Measurements from ENCODE around the gene C1orf122. TPM values are rescaled to one million over a fixed set of nuclear protein-coding genes. Genes with fewer than 3 reads are reported as not detected.

C1orf122 gene
- total RNA-seq, 3 donors from 2014 or later, result 54.0 to 59.2 (median 56.3) TPM

DNA sequence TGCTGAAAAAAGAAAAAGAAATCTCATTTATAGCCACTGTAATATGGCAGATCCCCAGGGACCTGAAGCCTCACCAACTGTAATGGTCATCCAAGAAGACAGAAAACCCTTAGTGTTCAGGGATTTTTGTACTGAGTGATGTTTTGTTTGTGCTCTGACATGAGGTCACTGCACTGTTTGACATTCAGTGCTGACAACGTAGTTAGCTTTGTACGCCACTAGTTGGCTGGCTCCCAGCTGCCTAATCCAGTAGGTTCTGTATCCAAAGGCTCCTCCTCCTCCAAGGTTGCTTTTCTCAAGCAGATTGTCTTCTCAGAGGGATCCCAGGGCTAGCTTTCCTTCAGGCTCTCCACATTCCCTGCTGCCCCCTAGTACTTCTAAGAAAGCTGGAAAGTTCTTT, 9.9 kb downstream of the C1orf122 start:
- ATAC-seq, result no peak
- Mint-ChIP-seq H3K9me3 (no peaks in the 10 kb centered on the region), H3K27me3 (ENCODE audit: low read depth) (no peaks in the 10 kb centered on the region), H3K4me1 (ENCODE audit: low read depth) (no peaks in the 10 kb centered on the region), H3K36me3 (ENCODE audit: insufficient read depth) (peaks cover 31% of the 10 kb centered on the region), H3K4me3 (no peak overlapping the region)
- DNase-seq, result no peak

DNA sequence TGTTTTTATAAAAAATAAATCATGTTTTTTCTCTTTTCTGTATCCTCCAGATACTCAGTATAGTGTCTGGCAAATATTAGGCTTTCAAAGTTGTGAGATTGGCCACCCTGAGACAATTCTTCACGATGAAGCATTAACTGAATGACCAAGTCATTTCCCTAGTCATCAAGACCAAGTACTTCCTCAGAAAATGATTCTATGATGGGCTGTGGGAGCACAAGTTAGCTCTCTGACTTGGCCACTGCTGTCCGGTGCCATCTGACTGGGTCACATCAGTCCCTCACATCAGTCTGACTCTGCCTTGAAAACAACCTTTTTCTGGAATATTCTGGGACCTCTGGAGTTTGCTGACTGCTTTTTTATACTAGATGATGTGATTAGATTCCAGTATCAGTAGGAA, 13.9 kb downstream of the C1orf122 start:
- ATAC-seq, result no peak
- H3K4me1 Mint-ChIP-seq (ENCODE audit: low read depth), result peaks cover 13% of the 10 kb centered on the region
- DNase-seq, result no peak
- no peaks in the 10 kb centered on the region for H3K27me3 Mint-ChIP-seq (ENCODE audit: low read depth)
- H3K9me3 Mint-ChIP-seq, result no peaks in the 10 kb centered on the region
- peaks cover 27% of the 10 kb centered on the region for H3K36me3 Mint-ChIP-seq (ENCODE audit: insufficient read depth)
- no peak overlapping the region for H3K4me3 Mint-ChIP-seq

DNA sequence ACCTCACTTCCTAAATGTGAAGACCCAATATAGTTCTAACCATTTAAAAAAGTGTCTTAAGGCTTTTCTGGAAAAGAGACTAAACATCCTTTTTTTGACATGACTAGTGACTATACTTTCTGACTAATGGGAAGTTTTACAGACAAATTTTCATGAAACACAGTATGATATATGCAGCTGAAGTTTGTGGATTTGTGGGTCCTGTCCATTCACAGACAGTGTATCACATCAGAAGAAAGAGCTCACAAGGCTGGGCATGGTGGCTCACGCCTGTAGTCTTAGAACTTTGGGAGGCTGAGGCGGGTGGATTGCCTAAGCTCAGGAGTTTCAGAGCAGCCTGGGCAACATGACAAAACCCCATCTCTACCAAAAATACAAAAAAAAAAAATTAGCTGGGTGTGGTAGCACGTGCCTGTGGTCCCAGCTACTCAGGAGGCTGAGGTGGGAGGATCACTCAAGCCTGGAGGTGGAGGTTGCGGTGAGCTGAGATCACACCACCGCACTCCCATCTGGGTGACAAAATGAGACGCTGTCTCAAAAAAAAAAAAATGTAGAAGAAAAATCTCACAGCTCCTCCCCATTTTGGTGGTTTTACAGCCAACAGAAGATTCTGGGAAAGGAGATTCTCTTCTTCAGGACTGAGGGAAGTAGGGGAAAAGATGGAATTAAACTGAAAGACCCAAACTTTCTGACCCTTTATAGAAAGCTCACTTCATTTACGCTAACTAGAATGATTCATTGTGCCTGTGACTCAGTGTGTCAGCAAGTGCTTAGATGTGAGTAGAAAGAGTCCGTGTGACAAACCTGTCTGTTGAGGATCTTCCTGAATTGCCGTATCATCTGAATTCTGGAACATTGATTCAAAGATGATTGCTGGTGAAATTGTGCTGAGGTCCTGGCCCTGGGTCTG, 15.6 kb downstream of the C1orf122 start:
- no peak for DNase-seq
- H3K27me3 Mint-ChIP-seq (ENCODE audit: low read depth), result no peaks in the 10 kb centered on the region
- ATAC-seq, result peak in 1 of 2 donors; percentile 74
- peaks cover 13% of the 10 kb centered on the region for H3K4me1 Mint-ChIP-seq (ENCODE audit: low read depth)
- peaks cover 29% of the 10 kb centered on the region for H3K36me3 Mint-ChIP-seq (ENCODE audit: insufficient read depth)
- H3K9me3 Mint-ChIP-seq, result no peaks in the 10 kb centered on the region
- no peak overlapping the region for H3K4me3 Mint-ChIP-seq

DNA sequence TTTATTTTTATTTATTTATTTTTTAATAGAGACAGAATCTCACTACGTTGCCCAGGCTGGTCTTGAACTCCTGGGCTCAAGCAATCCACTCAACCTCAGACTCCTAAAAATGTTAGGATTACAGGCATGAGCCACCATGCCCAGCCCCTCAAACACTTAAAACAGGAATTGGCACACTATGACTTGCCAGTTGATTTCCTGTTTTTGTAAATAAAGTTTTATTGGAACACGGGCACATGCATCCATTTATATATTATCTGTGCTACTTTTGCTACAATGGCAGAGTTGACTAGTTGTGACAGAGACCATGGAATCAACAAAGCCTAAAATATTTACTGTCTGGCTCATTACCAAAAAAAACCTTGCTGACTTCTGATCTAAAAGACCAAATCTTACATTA, 16.4 kb downstream of the C1orf122 start:
- Mint-ChIP-seq H3K4me3 (no peak overlapping the region), H3K4me1 (ENCODE audit: low read depth) (peaks cover 13% of the 10 kb centered on the region), H3K27me3 (ENCODE audit: low read depth) (no peaks in the 10 kb centered on the region), H3K36me3 (ENCODE audit: insufficient read depth) (peaks cover 31% of the 10 kb centered on the region), H3K9me3 (no peaks in the 10 kb centered on the region)
- DNase-seq (no peak), ATAC-seq (no peak)

DNA sequence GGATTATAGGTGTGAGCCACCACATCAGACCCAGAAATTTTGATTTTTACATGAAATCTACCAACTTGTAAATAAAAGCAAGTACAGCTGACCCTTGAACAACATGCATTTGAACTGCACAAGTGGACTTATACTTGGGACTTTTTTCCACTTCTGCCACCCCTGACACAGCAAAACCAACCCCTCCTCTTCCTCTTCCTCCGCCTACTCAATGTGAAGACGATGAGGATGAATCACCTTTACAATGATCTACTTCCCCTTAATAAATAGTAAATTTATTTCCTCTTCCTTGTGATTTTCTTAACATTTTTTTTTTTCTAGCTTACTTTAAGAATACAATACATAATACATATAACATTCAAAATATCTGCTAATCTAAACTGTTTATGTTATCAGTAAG, 17.9 kb downstream of the C1orf122 start:
- Mint-ChIP-seq H3K27me3 (ENCODE audit: low read depth) (no peaks in the 10 kb centered on the region), H3K9me3 (no peaks in the 10 kb centered on the region), H3K36me3 (ENCODE audit: insufficient read depth) (peaks cover 30% of the 10 kb centered on the region), H3K4me3 (no peak overlapping the region), H3K4me1 (ENCODE audit: low read depth) (peaks cover 13% of the 10 kb centered on the region)
- DNase-seq, result no peak
- ATAC-seq, result no peak

DNA sequence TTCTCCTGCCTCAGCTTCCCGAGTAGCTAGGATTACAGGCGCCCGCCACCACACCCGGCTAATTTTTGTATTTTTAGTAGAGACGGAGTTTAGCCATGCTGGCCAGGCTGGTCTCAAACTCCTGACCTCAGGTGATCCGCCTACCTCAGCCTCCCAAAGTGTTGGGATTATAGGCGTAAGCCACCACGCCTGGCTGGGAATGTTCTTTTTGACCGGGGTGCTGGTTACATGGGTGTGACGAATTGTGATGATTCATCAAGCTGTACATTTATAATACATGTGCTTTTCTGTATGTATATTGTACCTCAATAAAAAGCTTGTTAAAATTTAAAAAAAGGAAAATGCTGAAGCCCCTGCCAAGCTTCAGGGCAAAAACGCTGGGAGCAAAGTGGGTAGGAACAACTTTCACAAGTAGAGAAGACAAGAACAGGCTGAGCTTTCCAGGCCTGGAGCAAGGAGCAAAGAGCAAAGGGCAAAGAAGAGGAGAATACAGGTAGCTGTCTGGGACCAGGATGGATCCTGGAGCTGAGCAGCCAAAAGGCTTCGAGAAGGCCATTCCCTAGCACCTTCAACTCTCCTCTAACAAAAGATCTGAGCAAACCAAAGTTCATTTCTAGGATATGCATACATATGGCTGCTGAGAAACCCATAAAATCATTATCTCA, 21.0 kb downstream of the C1orf122 start:
- no peak for DNase-seq
- peaks cover 33% of the 10 kb centered on the region for H3K36me3 Mint-ChIP-seq (ENCODE audit: insufficient read depth)
- no peak for ATAC-seq
- H3K4me1 Mint-ChIP-seq (ENCODE audit: low read depth), result peaks cover 13% of the 10 kb centered on the region
- no peaks in the 10 kb centered on the region for H3K9me3 Mint-ChIP-seq
- H3K27me3 Mint-ChIP-seq (ENCODE audit: low read depth), result no peaks in the 10 kb centered on the region
- H3K4me3 Mint-ChIP-seq, result no peak overlapping the region

DNA sequence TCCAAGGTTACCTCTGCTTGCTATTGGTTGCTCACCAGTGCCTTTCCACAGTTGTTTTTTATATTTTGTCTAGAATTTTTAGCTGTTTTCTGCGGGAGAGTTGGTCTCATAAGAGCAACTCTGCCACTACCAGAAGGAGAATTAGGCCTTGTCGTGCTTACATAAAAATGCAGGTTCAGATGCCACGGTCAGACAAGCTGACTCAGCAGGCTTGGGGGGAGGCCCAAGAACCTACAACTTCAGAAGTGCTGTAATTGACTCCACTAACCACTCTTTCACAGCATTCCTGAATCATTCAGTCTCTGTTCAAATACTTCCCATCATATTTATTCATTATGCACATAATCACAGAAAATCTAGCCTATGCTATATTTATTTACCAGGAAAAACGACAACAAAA, 23.5 kb downstream of the C1orf122 start:
- peaks cover 2% of the 10 kb centered on the region for H3K4me1 Mint-ChIP-seq (ENCODE audit: low read depth)
- ATAC-seq (no peak), DNase-seq (no peak)
- H3K36me3 Mint-ChIP-seq (ENCODE audit: insufficient read depth), result peaks cover 50% of the 10 kb centered on the region
- H3K4me3 Mint-ChIP-seq, result no peak overlapping the region
- H3K27me3 Mint-ChIP-seq (ENCODE audit: low read depth), result no peaks in the 10 kb centered on the region
- no peaks in the 10 kb centered on the region for H3K9me3 Mint-ChIP-seq

DNA sequence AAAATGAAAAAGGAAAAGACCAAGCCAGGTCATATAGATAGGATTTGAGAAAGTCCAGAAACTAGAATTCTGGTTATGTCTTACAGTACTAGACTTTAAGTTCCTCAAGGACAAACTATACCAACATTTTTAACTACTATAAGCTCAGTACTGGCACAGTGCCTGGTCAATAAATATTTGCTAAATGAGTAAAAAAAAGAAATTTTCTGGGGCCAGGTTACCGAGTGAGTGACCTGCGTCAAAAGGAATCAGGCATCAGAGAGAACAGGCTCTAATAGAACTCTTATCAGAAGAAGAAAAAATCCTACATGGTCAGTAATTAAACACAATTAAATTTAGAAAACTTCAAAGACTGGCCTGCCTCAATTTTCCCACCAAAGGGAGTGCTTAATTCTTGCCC, 24.2 kb downstream of the C1orf122 start:
- Mint-ChIP-seq H3K4me3 (no peak overlapping the region), H3K27me3 (ENCODE audit: low read depth) (no peaks in the 10 kb centered on the region), H3K36me3 (ENCODE audit: insufficient read depth) (peaks cover 52% of the 10 kb centered on the region), H3K9me3 (no peaks in the 10 kb centered on the region), H3K4me1 (ENCODE audit: low read depth) (peaks cover 2% of the 10 kb centered on the region)
- no peak for DNase-seq
- ATAC-seq, result no peak

DNA sequence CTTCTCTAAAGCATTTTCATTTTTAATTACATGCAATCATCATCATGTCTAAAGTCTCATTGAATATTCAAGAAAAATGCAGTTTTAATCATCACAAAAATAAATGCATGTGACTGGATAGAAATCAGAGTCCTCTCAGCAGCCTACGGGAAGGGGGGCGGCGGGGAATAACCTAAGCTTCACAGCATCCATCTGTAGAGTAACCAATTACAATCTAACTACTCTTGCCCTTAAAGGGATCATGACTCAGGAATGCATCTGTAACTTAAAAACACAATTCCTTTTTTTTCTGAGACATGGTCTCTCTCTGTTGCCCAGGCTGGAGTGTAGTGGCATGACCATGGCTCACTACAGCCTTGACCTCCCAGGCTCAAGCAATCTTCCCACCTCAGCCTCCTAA, 29.2 kb downstream of the C1orf122 start:
- Mint-ChIP-seq H3K9me3 (no peaks in the 10 kb centered on the region), H3K4me3 (no peak overlapping the region), H3K27me3 (ENCODE audit: low read depth) (no peaks in the 10 kb centered on the region), H3K36me3 (ENCODE audit: insufficient read depth) (peaks cover 45% of the 10 kb centered on the region), H3K4me1 (ENCODE audit: low read depth) (peaks cover 2% of the 10 kb centered on the region)
- ATAC-seq, result no peak
- DNase-seq, result no peak

DNA sequence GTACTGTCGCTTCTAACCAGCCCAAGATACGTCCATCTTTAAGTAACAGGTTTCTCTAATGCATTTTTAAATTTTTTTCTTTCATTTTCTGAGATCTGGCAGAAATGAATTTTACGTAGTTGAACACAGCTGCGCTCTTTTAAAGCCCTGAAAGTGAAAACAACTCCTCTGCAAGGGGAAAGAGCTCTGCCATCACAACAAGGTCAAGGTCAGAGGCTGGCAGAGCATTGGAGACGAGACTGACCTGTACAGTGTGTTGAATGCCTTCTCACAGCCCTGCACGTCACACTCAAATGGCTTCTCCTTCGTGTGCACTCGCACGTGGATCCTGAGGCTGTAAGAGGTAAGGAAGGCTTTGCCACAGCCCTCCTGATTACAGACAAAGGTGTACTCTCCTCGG, 32.1 kb downstream of the C1orf122 start:
- H3K4me3 Mint-ChIP-seq, result no peak overlapping the region
- ATAC-seq (no peak), DNase-seq (no peak)
- no peaks in the 10 kb centered on the region for H3K9me3 Mint-ChIP-seq
- peaks cover 35% of the 10 kb centered on the region for H3K36me3 Mint-ChIP-seq (ENCODE audit: insufficient read depth)
- H3K27me3 Mint-ChIP-seq (ENCODE audit: low read depth), result no peaks in the 10 kb centered on the region
- peaks cover 7% of the 10 kb centered on the region for H3K4me1 Mint-ChIP-seq (ENCODE audit: low read depth)

DNA sequence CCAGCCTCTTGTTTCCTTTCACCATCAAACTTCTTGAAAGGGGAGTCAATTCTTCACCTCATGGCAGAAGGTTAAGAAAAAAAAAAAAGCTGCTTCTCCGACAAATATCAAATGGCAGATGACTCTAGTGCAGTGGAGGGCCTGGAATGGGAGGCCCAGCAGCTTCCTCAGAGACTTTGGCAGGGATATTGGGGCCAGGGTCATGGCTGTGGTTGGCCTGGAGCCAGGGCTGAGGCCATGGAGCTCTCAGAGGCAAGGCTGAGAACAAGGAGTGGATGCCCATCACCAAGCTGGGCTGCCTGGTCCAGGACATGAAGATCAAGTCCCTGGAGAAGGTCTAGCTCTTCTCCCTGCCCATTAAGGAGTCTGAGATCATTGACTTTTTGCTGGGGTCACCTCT, 33.1 kb downstream of the C1orf122 start:
- no peak for ATAC-seq
- DNase-seq, result no peak
- H3K4me1 Mint-ChIP-seq (ENCODE audit: low read depth), result peaks cover 16% of the 10 kb centered on the region
- no peaks in the 10 kb centered on the region for H3K9me3 Mint-ChIP-seq
- H3K27me3 Mint-ChIP-seq (ENCODE audit: low read depth), result no peaks in the 10 kb centered on the region
- peaks cover 35% of the 10 kb centered on the region for H3K36me3 Mint-ChIP-seq (ENCODE audit: insufficient read depth)
- H3K4me3 Mint-ChIP-seq, result no peak overlapping the region

DNA sequence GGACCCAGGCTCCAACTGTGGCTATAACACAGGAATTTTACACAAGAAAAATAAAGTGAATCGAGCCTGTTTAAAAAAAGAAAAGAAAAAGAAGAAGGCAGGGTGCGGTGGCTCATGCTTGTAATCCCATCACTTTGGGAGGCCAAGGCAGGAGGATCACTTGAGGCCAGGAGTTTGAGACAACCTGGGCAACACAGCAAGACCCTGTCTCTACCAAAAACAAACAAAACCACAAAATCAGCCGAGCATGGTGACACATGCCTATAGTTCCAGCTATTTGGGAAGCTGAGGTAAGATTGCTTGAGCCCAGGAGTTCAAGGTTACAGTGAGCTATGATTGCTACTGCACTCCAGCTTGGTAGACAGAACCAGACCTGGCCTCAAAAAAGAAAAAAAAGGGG, 34.1 kb downstream of the C1orf122 start:
- no peak for DNase-seq
- Mint-ChIP-seq H3K9me3 (no peaks in the 10 kb centered on the region), H3K27me3 (ENCODE audit: low read depth) (no peaks in the 10 kb centered on the region), H3K36me3 (ENCODE audit: insufficient read depth) (peaks cover 32% of the 10 kb centered on the region), H3K4me1 (ENCODE audit: low read depth) (peaks cover 21% of the 10 kb centered on the region), H3K4me3 (no peak overlapping the region)
- no peak for ATAC-seq

DNA sequence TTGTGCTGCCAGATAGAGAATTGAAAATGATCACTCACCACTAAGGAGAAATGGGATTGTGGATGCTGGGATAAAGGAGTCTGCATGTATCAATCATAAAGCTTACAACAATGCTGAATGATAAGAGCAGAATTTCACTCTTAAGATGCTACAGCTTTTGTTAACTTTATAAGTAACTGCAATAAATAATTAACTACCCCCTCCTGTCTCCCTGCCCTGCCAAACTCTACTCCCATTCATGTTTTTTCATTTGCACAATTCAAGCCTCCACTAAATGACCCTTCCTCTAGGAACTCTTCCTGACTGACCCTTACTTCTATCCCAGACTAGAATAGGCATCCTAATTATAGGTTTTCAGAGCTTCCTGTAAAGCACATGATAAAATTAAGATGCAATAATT, 36.9 kb downstream of the C1orf122 start:
- Mint-ChIP-seq H3K4me3 (no peak overlapping the region), H3K36me3 (ENCODE audit: insufficient read depth) (peaks cover 30% of the 10 kb centered on the region), H3K9me3 (no peaks in the 10 kb centered on the region), H3K4me1 (ENCODE audit: low read depth) (peaks cover 39% of the 10 kb centered on the region), H3K27me3 (ENCODE audit: low read depth) (no peaks in the 10 kb centered on the region)
- DNase-seq (no peak), ATAC-seq (no peak)

DNA sequence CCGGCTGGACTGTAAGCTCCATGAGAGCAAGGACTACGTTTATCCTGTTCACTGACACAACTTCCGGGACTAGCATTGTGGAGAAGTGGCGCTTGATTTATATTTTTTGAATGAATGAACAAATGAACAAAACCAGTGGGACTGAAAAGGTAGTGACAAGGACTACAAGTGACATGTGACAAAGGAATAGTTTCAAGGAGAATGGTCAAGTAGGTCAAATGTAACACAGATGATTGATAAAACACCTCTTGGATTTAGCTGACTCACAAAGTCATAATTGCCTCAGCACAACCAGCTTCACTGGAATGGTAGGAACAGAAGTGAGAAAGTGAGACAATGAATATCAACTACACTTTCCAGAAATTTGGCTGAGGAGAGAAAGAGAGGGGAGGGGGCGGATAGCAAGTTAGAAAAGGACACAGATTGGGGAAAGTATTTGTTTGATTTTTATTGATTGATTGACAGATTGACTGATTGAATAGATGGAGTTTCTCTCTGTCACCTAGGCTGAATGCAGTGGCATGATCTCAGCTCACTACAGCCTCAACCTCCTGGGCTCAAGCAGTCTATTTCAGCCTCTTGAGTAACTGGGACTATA, 37.6 kb downstream of the C1orf122 start:
- H3K27me3 Mint-ChIP-seq (ENCODE audit: low read depth), result no peaks in the 10 kb centered on the region
- peaks cover 41% of the 10 kb centered on the region for H3K4me1 Mint-ChIP-seq (ENCODE audit: low read depth)
- DNase-seq (no peak), ATAC-seq (no peak)
- no peaks in the 10 kb centered on the region for H3K9me3 Mint-ChIP-seq
- peaks cover 26% of the 10 kb centered on the region for H3K36me3 Mint-ChIP-seq (ENCODE audit: insufficient read depth)
- no peak overlapping the region for H3K4me3 Mint-ChIP-seq

DNA sequence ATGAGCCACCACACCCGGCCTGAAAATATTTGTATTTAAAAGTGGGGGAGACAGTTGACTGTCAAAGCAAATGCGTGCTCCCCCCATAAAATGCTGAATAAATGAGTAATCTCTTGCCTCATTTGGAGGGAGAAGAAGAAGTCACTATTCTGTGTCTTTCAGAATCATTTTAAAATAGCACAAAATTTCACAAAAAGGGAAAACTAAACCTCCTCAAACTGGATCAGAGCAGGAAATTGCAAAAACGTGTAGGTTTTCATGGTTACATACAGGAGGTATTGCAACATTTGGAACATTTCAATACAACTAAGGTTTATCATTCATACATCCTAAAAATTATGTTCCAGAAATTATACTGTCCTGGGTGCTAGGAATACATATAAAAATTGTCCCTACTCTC, 38.2 kb downstream of the C1orf122 start:
- H3K4me1 Mint-ChIP-seq (ENCODE audit: low read depth), result peaks cover 41% of the 10 kb centered on the region
- no peaks in the 10 kb centered on the region for H3K27me3 Mint-ChIP-seq (ENCODE audit: low read depth)
- no peak for ATAC-seq
- H3K9me3 Mint-ChIP-seq, result no peaks in the 10 kb centered on the region
- H3K36me3 Mint-ChIP-seq (ENCODE audit: insufficient read depth), result peaks cover 26% of the 10 kb centered on the region
- no peak for DNase-seq
- H3K4me3 Mint-ChIP-seq, result no peak overlapping the region
